Activated T-helper 1 cell treated with Interleukin-2 at 50 U/mL for 16 hours (primary cell): ENCODE measurements around the gene TRAF2.
"Not testable (repeated sequence)": the region's sequence is repeated elsewhere in the genome, so short reads cannot be mapped to it uniquely, and the experiment has no call there.

Experiments
- DNase-seq: peaks from one replicate; pipeline ENCODE4 v3.0.0-alpha.2; 2020; ENCODE audit warnings: low read depth

Gene TRAF2

DNA sequence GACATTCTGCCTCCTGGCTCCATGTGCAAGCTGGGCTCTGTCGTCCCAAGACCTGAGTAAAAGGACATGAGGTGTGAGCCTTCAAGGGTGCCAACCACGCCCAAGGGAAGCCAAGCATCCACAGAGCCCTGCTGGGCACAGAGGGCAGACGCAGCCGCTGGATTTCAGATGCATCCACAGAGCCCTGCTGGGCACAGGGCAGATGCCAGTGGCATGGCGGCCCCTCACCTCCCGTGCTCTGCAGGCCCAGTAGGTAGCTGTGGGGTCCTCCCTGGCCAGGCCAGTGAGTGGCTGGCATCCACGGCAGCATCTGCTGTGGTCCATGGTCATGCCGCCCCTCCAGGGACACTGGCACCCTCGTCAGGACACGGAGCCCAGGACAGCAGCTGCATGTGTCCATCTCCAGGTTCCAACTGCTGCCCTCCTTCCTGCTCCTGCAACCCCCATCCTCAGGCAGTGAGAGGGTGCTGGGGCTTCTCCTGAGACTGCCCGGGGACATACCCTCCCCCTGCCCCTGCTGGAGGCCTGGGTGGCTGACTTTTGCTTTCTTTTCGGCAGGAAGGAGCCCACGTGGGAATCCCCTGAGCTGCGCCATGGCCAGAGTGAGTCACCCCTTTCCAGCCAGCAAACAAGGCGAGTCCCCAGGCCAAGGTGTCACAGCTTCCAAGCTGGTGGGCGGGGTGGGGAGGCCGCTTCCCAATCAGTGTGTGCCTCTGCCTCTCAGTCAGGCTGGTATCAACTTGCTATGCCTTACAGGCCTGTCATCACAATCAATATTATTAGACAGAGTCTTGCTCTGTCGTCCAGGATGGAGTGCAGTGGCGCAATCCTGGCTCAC is 4.0 kb upstream of the TRAF2 start:
- DNase-seq, result peak; percentile 73

DNA sequence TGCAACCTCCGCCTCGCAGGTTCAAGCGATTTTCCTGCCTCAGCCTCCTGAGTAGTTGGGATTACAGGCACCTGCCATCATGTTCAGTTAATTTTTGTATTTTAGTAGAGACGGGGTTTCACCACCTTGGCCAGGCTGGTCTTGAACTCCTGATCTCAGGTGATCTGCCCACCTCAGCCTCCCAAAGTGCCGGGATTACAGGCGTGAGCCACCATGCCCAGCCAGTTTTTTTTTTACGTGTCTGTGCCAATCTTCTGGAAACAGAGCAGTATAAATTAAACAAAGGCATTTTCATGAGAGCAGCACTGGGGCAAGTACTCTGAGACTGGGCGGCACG is 3.4 kb upstream of the TRAF2 start:
- DNase-seq, result not testable (repeated sequence)

DNA sequence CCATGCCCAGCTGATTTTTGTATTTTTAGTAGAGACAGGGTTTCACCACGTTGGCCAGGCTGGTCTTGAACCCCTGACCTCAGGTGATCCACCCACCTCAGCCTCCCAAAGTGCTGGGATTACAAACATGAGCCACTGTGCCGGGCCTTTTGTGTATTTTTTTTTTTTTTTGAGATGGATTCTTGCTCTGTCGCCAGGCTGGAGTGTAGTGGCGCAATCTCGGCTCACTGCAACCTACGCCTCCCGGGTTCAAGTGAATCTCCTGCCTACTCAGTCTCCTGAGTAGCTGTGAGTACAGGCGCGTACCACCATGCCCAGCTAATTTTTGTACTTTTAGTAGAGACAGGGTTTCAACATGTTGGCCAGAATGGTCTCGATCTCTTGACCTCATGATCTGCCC is 2.6 kb upstream of the TRAF2 start:
- not testable (repeated sequence) for DNase-seq

DNA sequence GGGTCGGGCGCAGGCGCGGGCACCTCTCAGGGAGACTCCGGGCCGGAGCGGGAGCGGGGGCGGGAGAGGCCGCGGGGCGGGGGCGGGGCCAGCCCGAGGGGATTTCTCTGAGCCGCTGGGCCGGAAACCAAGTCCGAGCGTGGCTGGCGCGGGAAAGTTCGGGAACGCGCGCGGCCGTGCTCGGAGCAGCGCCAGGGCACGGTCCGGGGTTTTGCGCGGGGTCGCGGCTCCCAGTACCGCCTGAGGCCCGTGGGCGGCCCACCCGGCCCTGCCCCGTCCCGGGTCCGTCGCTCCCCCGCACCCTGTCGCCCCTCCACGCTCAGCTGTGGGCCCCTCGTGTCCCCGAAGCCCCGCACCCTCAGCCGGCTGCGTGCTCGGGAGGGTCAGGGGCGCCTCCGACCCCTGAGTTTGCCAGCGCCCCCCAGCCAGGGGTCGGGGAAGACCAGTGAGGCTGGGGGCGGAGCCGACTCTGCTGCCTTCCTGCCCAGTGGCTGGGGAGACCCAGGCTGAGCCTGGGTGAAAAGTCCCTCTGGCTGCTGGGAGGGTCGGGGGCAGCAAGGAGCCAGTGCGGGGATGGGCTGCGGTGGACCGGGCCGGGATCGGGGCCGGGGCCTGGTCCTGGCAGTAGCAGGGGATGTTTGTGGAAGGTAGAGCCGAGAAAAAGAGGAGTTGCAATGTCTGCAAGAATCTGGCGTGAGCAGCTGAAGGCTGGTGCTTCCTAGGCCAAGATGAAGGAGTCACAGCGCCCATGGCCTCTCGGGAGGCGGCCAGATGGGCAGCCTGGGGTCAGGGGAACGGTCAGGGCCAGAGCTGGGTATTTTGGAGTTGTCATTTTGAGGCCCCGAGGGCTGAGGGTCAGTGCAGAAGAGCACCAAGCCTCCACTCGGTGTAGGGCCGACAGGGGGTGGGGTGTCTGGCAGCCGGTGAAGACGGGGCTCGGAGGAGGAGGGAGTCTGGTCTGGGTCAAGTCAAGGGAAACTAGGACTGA is 588 bp downstream of the TRAF2 start:
- no peak for DNase-seq

DNA sequence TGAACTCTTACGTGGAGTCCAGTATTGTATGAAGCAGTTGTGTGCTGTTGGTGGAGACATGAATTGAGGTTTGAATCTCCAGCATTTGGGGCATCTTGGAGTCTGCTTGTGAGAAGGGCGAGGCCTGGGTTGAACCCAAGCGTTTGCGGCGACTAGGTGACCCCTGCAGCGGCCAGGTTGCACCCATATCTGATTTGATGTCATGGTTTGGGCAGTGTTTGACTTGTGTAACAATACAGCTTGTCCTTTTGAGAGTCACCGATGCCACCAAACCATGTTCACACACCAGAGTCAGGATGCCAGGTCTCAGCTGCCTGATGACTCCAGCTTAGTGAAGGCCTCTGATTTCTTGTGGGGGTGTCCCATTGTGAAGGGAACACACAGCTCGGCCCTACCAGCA is 2.1 kb downstream of the TRAF2 start:
- DNase-seq, result no peak

DNA sequence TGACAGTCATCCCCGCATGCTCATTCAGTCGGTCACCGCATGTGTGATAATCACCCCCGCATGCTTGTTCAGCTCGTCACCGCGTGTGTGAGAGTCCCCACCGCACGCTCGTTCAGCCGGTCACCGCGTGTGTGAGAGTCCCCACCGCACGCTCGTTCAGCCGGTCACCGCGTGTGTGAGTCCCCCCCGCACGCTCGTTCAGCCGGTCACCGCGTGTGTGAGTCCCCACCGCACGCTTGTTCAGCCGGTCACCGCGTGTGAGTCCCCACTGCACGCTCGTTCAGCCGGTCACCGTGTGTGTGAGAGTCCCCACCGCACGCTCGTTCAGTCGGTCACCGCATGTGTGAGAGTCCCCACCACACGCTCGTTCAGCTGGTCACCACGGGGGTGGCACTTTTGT is 3.5 kb downstream of the TRAF2 start:
- no peak for DNase-seq

DNA sequence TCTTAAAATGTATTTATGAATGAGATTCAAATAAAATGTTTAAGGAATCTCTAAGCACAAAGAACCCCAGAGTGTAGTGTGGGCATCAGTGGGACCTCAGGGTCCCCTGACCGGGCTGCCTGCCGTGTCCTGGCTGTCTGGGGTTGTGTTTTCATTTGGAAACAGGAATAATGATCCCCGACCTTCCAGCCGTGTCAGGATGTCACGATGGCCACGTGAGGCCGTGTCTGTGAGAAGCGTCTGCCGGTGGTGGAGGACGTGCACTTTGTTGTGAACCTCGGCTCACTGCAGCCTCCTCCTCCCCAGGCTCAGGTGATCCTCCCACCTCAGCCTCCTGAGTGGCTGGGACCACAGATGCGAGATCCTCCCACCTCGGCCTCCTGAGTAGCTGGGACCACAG is 4.3 kb downstream of the TRAF2 start:
- DNase-seq, result no peak

DNA sequence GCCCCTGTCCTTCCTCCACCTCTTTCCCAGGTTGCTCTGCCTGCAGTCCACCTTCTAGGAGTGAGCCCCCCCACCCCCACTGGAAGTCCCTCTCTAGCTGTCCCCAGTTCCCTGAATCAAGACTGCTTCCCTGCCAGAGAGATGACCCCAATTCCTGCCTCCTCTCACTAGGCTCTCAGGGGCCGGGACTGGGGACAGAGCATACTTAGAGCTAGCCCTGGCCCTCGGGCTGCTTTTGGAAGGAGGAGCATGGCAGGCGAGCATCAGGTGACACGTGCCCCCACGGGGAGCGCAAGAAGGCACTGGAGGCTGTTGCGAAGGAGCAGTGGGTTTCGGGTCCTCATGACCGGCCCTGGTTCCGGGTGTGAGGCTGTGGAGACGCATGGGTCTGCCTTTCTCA is 9.7 kb downstream of the TRAF2 start:
- no peak for DNase-seq

DNA sequence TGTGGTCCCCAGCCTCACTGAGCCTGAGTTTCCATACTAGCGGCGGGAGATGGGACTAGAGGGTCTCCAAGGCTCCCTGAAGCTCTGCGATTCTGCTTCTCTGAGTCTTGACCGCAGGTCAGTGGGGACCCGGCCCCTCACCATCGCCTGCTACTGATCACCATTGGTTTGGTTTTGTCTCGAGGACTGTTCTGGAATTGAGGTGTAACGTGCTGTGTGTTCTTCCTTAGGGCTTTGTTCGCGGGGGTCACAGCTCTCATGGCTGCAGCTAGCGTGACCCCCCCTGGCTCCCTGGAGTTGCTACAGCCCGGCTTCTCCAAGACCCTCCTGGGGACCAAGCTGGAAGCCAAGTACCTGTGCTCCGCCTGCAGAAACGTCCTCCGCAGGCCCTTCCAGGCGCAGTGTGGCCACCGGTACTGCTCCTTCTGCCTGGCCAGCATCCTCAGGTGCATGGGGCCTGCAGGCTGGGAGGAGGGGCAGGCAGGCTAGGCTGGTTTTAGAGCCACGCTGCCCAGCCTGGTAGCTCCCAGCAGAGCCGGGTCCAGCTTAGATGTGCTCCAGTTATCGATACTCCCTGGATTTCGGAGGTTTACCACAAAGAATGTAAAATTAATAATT is 12.3 kb downstream of the TRAF2 start:
- no peak for DNase-seq

DNA sequence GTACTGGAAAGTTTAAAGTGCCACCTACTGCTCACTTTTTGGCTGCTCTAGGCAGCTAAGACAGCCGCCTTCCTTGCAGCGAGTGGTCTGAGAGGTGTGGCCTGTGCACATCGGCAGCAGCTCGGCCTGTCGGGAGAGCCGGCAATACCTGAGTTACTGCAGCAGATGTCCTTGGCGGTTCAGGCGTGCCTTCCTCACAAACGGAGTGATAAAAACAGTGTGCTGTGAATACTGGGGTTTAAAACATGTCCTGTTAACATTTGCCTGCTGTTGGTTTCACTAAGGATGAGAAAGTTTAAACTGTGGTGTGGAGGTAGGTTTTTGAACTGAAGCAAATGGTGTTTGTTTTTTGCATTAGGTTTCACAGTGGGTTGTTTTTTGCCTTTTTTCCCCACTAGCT is 12.9 kb downstream of the TRAF2 start:
- DNase-seq, result no peak

DNA sequence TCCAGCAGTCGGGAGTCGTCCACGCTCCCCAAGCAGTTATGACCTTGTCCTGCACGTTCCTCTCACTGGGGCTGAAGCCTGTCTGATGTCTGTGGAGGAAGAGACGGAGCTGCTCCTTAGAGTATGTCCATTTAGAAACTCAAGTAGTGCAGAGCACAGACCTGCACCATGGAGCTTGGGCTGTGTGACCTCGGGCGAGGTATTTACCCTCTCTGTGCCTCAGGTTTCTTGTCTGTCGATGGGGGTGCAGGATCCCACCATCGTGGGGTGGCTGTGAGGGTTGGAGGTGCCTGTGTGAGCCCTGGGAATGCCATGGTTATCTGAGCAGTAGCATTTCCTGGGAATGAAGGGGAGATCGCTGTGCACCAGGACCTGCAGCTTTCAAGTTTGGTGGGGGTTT is 14.2 kb downstream of the TRAF2 start:
- no peak for DNase-seq

DNA sequence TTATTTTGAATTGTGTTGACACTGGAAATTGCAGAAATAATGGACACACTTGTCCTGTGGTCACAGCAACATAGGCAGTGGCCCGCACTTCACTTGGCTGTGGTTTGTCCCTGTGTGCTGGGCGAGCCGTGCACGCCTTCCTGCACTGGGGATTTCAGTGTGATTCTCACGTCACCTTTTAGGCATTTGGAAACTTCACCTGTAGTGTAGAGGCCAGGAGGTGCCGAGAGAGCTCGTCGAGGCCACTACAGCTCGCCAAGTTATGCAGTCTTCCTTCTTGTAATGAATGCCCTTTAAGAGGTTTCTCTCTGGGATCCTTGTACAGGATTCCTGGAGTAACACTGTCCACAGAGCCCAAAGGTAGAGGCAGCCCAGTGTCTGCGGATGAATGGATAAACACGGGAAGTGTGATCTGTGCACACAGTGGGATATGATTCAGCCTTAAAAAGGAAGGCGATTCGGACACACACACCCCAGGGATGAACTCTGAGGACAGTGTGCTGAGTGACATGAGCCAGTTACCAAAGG is 14.7 kb downstream of the TRAF2 start:
- no peak for DNase-seq

DNA sequence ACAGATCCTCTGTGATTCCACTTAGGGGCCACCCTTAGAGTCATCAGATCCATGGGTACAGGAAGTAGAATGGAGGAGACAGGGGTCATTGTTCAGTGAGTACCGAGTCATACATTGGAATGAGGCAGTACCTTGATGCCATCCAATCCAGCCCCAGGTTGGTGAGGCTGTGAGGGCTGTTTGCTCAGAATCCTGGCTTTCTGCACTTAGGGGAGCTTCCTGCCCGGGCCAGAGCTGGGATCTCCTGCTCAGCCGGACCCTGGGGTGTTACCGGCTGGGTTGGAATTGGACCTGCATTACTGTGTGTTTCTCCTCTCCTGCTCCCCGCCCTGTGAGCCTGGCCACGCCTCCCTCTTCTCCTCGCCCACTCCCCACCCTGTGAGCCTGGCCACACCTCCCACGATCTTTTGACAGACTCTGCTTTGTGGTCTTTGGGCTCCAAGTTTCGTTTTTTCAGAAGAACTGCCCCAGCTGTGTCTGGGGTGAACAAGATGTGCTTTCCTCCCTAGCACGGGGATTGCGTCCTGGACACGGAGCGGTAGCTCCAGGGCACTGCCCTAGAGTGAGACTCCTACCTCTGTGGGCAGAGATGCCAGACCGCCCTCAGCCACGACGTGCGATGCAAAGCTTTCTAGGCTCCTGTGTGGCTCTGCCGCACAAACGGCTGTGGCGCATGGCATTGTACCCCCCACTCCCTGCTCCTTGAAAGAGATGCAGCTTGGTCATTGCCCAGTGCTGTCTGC is 15.4 kb downstream of the TRAF2 start:
- peak; percentile 26 for DNase-seq

DNA sequence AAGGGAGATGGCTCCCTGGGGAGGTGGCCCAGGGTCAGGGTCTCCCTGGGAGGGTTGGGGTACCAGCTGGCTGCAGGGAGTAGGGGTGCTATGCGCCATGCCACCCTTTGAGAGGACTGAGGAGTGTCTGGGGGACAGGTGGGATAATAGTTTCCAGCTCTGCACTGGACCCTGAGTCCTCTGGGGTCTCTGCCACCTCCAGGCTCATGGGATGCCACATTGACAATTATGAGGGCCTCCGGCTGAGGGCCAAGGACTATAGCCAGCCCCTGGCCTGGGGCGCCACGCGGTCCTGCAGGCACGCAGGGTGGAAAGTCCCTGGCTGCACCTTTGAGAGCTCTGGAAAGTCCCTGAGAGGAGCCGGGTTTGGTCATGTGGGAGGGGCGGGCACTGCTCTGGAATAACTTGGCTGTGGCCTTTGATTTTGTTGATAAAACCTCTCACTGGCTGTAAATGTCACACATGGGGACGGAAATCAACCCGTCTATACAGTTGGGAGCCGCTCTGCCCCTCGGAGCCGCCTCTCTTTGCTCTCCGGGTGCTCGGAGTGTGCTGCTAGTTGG is 16.0 kb downstream of the TRAF2 start:
- peak; percentile 60 for DNase-seq

DNA sequence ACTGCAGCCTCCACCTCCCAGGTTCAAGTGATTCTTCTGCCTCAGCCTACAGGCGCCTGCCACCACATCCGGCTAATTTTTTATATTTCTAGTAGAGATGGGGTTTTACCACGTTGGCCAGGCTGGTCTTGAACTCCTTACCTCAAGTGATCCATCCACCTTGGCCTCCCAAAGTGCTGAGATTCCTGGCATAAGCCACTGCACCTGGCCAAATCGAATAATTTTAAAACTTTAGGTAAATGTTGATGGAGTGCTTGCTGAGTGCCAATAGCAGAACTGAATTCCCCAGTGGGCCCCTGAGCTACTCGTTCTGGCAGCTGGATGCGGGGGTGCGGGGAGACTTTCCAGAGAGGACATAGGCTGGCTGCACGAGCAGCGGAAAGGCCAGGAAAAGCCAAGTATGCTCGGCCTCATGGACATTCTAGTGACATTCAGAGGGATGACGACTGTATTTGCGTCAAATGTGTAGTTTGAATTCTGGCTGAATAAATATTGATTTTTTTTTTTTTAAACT is 16.8 kb downstream of the TRAF2 start:
- no peak for DNase-seq

DNA sequence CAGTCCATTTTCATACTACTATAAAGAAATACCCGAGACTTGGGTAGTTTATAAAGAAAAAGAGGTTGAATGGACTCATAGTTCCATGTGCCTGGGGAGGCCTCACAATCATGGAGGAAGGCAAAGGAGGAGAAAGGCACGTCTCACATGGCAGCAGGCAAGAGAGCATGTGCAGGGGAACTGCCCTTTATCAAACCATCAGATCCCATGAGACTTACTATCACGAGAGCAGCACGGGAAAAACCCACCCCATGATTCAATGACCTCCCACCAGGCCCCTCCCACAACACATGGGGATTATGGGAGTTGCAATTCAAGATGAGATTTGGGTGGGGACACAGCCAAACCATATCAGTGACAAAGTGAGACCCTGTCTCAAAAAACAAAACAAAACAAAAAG is 19.9 kb downstream of the TRAF2 start:
- DNase-seq, result no peak

DNA sequence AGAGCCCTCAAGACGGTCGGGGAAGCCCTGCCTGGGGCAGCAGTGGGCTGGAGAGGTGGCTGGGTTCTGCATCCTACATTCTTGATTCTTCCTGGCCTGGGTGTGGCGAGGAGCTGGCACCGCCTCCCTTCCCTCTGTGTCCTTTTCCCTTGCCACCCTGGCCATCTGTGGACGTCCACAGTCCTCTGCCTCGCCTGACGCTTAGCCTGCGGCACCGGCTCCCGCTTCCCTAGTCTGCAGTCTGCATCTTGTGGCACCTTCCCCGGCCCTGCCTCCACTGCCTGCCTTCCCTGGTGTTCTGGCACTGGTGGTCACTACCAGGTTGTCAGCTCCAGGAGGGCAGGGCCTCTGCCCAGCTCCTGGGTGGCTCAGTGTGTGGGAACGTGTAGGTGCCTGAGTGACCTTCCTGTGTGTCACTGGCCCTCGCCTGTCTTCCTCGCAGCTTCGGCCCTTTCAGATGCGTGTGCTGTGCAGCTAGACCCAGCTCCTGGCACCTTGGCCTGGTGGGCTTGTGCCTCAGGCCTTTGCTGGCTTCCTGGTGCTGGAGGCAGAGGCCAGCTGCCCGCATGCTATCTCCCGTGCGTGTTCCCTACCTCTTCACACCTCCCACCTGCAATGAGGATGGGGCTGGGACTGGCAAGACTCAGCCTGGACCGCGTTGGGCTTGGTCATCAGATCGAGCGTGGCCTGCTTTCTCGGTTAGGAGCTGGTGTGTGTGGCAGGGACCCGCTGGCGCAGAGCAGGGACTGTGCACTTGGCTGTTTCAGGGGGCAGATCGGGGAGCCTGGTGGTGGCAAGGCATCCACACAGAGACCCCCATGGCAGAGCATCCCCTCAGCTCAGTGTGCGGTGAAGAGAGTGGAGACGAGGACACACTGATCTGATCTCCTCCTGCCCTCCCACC is 20.9 kb downstream of the TRAF2 start:
- no peak for DNase-seq

DNA sequence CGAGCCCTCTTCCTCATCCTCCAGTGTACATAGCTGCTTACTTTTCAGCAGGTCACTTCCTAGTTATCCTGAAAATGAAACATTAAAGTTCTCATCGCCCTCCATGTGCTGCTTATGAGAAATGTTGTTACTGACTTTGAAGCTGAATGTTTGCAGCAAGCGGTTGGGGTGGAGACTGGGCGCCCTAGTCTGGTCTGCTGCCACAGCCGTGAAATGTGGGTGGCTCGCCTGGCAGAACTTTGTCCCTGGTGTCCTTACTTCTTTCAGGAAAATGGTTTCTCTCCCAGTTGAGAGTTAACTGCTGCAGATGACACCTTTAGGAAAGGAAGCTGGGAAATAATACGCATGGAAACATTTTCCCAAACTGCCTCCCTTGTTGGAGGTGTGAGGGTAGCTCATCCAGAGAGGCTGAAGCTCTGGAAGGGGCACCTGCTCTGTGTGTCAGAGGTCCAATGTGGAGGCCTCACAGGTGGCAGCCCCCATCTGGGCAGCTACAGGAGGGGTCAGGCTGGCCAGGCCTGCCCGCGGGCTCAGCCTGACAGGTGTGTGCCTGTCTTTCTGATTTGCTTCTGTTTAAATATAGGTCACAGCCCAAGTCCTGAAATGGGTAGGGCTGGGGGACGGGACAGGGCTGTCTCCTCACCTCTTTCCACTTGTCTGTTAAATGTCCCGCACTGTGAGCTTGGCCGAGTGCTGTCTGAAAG is 24.0 kb downstream of the TRAF2 start:
- DNase-seq, result no peak

DNA sequence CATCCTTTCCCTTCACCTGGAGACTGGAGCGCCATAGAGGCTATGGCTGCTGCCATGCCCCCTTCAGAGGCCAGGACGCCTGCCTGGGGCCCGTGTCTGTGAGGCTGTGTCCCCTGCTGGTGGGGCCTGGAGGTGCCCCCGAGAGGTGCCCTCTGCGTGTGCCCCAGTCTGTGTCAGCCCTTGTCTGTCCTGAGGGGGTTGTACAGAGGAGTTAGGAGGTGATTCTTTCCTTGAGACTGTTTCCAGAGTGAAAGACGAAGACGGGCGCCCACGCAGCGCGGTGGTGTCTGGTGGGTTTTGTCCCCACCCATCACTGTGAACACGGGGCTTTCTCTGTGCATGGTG is 24.6 kb downstream of the TRAF2 start:
- no peak for DNase-seq
